ENCODE data around the gene HTD2.
"Not testable (repeated sequence)": the region's sequence is repeated elsewhere in the genome, so short reads cannot be mapped to it uniquely, and the experiment has no call there.

Gene HTD2

DNA sequence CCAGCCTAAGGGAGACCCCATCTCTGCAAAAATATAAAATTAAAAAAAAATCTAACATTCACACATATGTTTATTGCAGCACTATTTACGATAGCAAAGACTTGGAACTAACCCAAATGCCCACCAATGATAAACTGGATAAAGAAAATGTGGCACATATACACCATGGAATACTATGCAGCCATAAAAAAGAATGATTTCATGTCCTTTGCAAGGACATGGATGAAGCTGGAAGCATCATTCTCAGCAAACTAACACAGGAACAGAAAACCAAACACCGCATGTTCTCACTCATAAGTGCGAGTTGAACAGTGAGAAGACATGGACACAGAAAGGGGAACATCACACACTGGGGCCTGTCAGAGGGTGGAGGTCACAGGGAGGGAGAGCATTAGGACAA, 33.0 kb upstream of the HTD2 start:
- H3K9me3 ChIP-seq (ENCODE audit: control insufficient read depth in 1 of 2, low read length in 2 of 2); H3K27ac ChIP-seq (ENCODE audit: low read length); H3K4me3 ChIP-seq (ENCODE audit: low read depth in 1 of 2, low read length in 2 of 2); H3K27me3 ChIP-seq (ENCODE audit: low read depth, low read length); H3K4me1 ChIP-seq (ENCODE audit: control insufficient read depth in 1 of 2, insufficient read depth in 2 of 2, low read length in 2 of 2): not testable (repeated sequence)
- H3K36me3 ChIP-seq (ENCODE audit: control insufficient read depth in 1 of 2, insufficient read depth in 2 of 2, low read length in 2 of 2): peaks cover 19 to 30% of the 10 kb centered on the region in 2 donors

DNA sequence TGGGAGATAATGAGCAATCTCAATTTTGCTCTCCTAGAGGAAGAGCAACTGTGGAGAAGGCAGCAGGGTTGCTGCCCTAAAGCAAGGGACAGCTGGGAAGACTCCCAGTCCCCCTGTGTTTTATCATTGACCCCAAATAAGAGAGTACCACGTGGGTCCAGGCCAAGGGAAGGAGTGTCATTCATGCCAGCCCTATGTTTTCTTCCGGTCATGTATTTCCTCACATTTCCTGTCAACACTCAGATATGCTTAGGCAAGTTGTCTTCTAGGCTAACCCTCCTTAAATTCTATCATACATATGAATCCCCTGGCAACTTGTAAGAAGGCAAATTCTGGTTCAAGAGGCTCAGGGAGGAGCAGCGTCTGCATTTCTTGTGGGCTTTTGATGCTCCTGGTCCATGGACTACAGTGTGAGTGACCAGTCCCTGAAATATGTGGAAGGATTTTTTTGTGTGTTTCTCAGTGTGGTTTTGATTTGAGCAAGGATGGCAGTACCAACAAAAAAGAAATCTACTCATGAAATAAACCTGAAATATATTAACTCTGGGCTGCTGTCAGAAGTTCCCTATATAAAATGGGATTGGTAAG, 32.2 kb upstream of the HTD2 start:
- H3K36me3 ChIP-seq (ENCODE audit: control insufficient read depth in 1 of 2, insufficient read depth in 2 of 2, low read length in 2 of 2): peaks cover 14 to 25% of the 10 kb centered on the region in 2 donors
- no peaks in the 10 kb centered on the region for H3K27me3 ChIP-seq (ENCODE audit: low read depth, low read length)
- H3K4me1 ChIP-seq (ENCODE audit: control insufficient read depth in 1 of 2, insufficient read depth in 2 of 2, low read length in 2 of 2): no peaks in the 10 kb centered on the region
- H3K4me3 ChIP-seq (ENCODE audit: low read depth in 1 of 2, low read length in 2 of 2): no peak overlapping the region
- H3K27ac ChIP-seq (ENCODE audit: low read length): no peak overlapping the region
- H3K9me3 ChIP-seq (ENCODE audit: control insufficient read depth in 1 of 2, low read length in 2 of 2): no peaks in the 10 kb centered on the region

DNA sequence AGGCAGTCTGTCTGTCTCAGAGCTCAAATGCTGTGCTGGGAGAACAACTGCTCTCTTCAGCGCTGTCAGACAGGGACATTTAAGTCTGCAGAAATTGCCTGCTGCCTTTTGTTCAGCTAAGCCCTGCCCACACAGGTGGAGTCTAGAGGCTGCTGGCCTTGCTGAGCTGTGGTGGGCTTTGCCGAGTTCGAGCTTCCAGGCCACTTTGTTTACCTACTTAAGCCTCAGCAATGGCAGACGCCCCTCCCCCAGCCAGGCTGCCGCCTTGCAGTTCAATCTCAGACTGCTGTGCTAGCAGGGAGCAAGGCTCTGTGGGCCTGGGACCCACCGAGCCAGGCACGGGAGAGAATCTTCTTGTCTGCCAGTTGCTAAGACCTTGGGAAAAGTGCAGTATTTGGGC, 25.3 kb upstream of the HTD2 start:
- H3K27ac ChIP-seq (ENCODE audit: low read length): no peak overlapping the region
- peaks cover 4 to 24% of the 10 kb centered on the region in 2 donors for H3K36me3 ChIP-seq (ENCODE audit: control insufficient read depth in 1 of 2, insufficient read depth in 2 of 2, low read length in 2 of 2)
- no peaks in the 10 kb centered on the region for H3K9me3 ChIP-seq (ENCODE audit: control insufficient read depth in 1 of 2, low read length in 2 of 2)
- H3K4me1 ChIP-seq (ENCODE audit: control insufficient read depth in 1 of 2, insufficient read depth in 2 of 2, low read length in 2 of 2): no peaks in the 10 kb centered on the region
- no peak overlapping the region for H3K4me3 ChIP-seq (ENCODE audit: low read depth in 1 of 2, low read length in 2 of 2)
- no peaks in the 10 kb centered on the region for H3K27me3 ChIP-seq (ENCODE audit: low read depth, low read length)

DNA sequence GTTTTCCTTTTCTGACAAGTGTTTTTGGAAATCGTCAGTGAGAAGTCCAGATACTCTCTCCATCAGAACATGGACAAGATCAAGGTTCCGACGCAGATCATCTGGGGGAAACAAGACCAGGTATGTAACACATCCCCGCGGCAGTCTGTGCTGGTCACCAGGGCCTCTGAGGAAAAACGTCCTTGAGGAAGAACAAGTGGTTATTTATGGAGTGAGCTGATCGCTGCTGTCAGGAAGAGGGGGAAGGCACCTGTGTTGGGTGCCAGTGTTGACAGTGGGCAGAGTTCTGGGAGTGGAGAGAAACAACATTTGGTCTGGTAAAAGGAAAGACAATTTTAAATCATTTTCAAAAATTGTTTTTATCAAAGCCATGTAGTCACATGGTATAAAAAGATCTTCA, 21.0 kb upstream of the HTD2 start:
- H3K27ac ChIP-seq (ENCODE audit: low read length): no peak overlapping the region
- H3K27me3 ChIP-seq (ENCODE audit: low read depth, low read length): no peaks in the 10 kb centered on the region
- no peaks in the 10 kb centered on the region for H3K9me3 ChIP-seq (ENCODE audit: control insufficient read depth in 1 of 2, low read length in 2 of 2)
- H3K36me3 ChIP-seq (ENCODE audit: control insufficient read depth in 1 of 2, insufficient read depth in 2 of 2, low read length in 2 of 2): peaks cover 11 to 29% of the 10 kb centered on the region in 2 donors
- no peaks in the 10 kb centered on the region for H3K4me1 ChIP-seq (ENCODE audit: control insufficient read depth in 1 of 2, insufficient read depth in 2 of 2, low read length in 2 of 2)
- no peak overlapping the region for H3K4me3 ChIP-seq (ENCODE audit: low read depth in 1 of 2, low read length in 2 of 2)

DNA sequence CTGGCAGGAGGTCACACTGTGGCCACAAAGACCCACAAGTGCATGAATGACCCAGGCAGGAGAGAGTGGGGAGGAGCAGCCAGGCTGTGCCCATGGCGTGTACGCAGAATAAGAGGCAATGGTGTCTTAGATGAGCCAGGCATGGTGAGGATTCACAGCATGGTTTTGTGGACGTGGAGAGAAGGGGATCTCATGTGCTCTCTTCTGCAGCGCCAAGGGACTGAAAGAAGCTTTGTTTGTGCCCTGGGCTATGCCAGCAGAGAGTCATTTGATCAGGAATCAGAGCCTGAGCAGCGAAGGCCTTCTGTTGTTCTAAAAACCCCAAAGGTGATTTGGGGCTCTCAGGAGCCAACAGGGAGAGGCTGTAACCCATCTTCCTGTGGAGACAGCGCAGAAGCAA, 19.0 kb upstream of the HTD2 start:
- Histone ChIP-seq H3K27me3 (ENCODE audit: low read depth, low read length) (no peaks in the 10 kb centered on the region), H3K36me3 (ENCODE audit: control insufficient read depth in 1 of 2, insufficient read depth in 2 of 2, low read length in 2 of 2) (peaks cover 11 to 15% of the 10 kb centered on the region in 2 donors), H3K4me3 (ENCODE audit: low read depth in 1 of 2, low read length in 2 of 2) (no peak overlapping the region), H3K4me1 (ENCODE audit: control insufficient read depth in 1 of 2, insufficient read depth in 2 of 2, low read length in 2 of 2) (no peaks in the 10 kb centered on the region), H3K9me3 (ENCODE audit: control insufficient read depth in 1 of 2, low read length in 2 of 2) (no peaks in the 10 kb centered on the region), H3K27ac (ENCODE audit: low read length) (no peak overlapping the region)

DNA sequence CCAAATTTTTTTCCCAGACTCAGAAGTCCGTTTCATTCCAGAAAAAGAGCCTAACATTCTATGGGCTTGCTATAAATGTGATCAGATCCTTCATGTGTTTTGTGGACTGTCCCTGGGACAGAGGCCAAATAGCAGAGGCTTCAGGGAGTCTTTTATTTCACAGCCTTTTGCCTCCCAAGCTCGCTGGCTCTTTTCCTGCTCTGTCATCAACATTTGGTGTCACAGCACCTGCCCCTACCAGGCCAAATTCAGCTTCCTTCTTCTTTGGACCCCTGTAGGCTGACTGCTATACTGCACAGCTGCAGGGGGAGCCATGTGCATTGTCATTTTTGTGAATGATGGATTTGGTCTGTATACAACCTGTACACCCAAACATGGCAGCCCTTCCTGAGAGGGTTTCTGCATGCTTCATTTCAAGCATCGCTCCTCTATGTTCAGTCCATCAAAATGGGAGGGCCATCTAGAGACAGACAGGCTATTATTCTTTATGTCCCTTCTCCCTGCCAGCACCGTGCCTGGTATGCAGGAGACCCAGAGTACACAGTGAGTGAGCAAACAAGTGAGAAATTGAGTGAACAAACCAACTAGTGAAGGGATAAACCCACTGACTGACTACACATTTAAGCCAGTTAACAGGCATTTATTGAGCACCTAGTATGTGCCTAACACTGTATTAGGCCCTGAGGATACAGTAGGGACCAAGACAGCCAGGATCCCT, 18.1 kb upstream of the HTD2 start:
- Histone ChIP-seq H3K9me3 (ENCODE audit: control insufficient read depth in 1 of 2, low read length in 2 of 2) (no peaks in the 10 kb centered on the region), H3K27me3 (ENCODE audit: low read depth, low read length) (no peaks in the 10 kb centered on the region), H3K4me1 (ENCODE audit: control insufficient read depth in 1 of 2, insufficient read depth in 2 of 2, low read length in 2 of 2) (no peaks in the 10 kb centered on the region), H3K4me3 (ENCODE audit: low read depth in 1 of 2, low read length in 2 of 2) (no peak overlapping the region), H3K36me3 (ENCODE audit: control insufficient read depth in 1 of 2, insufficient read depth in 2 of 2, low read length in 2 of 2) (peaks cover 11 to 15% of the 10 kb centered on the region in 2 donors), H3K27ac (ENCODE audit: low read length) (no peak overlapping the region)

DNA sequence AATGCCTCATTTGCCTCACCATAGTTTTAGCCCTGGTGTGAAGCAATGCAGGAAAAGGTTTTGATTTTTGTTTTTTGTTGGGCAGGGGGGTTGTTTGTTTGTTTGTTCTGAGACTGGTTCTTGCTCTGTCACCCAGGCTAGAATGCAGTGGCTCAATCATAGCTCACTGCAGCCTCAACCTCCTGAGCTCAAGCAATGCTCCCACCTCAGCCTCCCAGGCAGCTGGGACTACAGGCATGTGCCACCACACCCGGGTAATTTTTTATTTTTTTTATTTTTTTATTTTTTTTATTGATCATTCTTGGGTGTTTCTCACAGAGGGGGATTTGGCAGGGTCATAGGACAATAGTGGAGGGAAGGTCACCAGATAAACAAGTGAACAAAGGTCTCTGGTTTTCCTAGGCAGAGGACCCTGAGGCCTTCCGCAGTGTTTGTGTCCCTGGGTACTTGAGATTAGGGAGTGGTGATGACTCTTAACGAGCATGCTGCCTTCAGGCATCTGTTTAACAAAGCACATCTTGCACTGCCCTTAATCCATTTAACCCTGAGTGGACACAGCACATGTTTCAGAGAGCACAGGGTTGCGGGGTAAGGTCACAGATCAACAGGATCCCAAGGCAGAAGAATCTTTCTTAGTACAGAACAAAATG, 17.2 kb upstream of the HTD2 start:
- H3K36me3 ChIP-seq (ENCODE audit: control insufficient read depth in 1 of 2, insufficient read depth in 2 of 2, low read length in 2 of 2): peaks cover 11 to 15% of the 10 kb centered on the region in 2 donors
- H3K4me3 ChIP-seq (ENCODE audit: low read depth in 1 of 2, low read length in 2 of 2); H3K9me3 ChIP-seq (ENCODE audit: control insufficient read depth in 1 of 2, low read length in 2 of 2); H3K27ac ChIP-seq (ENCODE audit: low read length); H3K4me1 ChIP-seq (ENCODE audit: control insufficient read depth in 1 of 2, insufficient read depth in 2 of 2, low read length in 2 of 2); H3K27me3 ChIP-seq (ENCODE audit: low read depth, low read length): not testable (repeated sequence)

DNA sequence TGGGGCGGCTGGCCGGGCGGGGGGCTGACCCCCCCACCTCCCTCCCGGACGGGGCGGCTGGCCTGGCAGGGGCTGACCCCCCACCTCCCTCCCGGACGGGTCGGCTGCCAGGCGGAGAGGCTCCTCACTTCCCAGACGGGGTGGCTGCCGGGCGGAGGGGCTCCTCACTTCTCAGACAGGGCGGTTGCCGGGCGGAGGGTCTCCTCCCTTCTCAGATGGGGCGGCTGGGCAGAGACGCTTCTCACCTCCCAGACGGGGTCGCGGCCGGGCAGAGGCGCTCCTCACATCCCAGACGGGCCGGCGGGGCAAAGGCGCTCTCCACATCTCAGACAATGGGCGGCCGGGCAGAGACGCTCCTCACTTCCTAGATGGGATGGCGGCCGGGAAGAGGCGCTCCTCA, 15.9 kb upstream of the HTD2 start:
- H3K4me3 ChIP-seq (ENCODE audit: low read depth in 1 of 2, low read length in 2 of 2); H3K4me1 ChIP-seq (ENCODE audit: control insufficient read depth in 1 of 2, insufficient read depth in 2 of 2, low read length in 2 of 2); H3K36me3 ChIP-seq (ENCODE audit: control insufficient read depth in 1 of 2, insufficient read depth in 2 of 2, low read length in 2 of 2); H3K27me3 ChIP-seq (ENCODE audit: low read depth, low read length); H3K27ac ChIP-seq (ENCODE audit: low read length); H3K9me3 ChIP-seq (ENCODE audit: control insufficient read depth in 1 of 2, low read length in 2 of 2): not testable (repeated sequence)

DNA sequence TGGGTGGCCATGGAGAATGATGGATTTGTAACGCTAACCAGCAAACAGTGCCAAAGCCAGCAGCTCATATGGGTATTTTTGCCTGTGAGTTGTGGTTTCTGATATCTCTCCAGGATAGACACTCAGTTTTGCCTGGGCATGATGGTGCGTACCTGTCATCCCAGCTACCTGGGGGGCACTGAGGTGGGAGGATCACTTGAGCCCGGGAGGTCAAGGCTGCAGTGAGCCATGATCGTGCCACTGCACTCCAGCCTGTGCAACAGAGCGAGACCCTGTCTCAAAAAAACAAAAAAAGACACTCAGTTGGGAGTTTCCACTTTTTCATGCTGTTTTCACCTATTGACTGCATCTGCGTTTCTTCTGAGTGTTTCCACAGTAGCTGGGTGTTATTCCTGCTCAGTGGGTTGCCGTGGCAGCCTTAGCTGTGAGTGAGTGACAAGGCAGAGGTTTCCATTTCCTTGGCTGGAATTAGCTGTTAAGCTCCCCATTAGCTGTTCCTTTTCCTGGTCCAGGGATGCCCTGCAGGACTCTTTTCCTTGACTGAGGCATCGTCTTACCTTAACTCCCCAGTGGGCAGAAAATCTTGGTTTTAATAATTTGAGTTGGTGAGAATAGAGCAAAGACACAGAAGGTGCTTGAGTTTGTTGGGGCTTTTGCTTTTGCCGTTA, 14.5 kb upstream of the HTD2 start:
- no peak overlapping the region for H3K4me3 ChIP-seq (ENCODE audit: low read depth in 1 of 2, low read length in 2 of 2)
- no peaks in the 10 kb centered on the region for H3K9me3 ChIP-seq (ENCODE audit: control insufficient read depth in 1 of 2, low read length in 2 of 2)
- no peaks in the 10 kb centered on the region for H3K27me3 ChIP-seq (ENCODE audit: low read depth, low read length)
- no peaks in the 10 kb centered on the region for H3K4me1 ChIP-seq (ENCODE audit: control insufficient read depth in 1 of 2, insufficient read depth in 2 of 2, low read length in 2 of 2)
- H3K27ac ChIP-seq (ENCODE audit: low read length): no peak overlapping the region
- peaks cover 0 to 7% of the 10 kb centered on the region in 2 donors for H3K36me3 ChIP-seq (ENCODE audit: control insufficient read depth in 1 of 2, insufficient read depth in 2 of 2, low read length in 2 of 2)

DNA sequence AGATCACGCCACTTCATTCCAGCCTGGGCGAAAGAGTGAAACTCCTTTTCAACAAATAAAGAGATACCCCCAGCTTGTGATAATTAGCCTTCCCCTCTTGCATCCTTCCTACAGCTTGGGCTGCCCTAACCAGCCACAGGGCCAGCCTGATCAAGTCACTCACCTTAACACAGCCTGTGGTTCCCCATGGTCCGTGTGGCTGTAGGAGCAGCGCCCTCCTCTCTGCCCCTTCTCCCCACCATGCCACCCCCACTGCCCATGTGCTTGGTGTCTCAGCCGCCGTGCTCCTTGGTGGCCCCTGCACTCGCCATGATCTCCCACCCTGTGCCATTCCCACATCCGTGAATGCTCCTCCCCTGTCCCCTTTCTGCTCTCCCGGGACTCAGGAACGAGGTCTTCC, 13.5 kb upstream of the HTD2 start:
- no peak overlapping the region for H3K4me3 ChIP-seq (ENCODE audit: low read depth in 1 of 2, low read length in 2 of 2)
- no peak overlapping the region for H3K27ac ChIP-seq (ENCODE audit: low read length)
- H3K27me3 ChIP-seq (ENCODE audit: low read depth, low read length): no peaks in the 10 kb centered on the region
- H3K9me3 ChIP-seq (ENCODE audit: control insufficient read depth in 1 of 2, low read length in 2 of 2): no peaks in the 10 kb centered on the region
- no peaks in the 10 kb centered on the region for H3K4me1 ChIP-seq (ENCODE audit: control insufficient read depth in 1 of 2, insufficient read depth in 2 of 2, low read length in 2 of 2)
- H3K36me3 ChIP-seq (ENCODE audit: control insufficient read depth in 1 of 2, insufficient read depth in 2 of 2, low read length in 2 of 2): peaks cover 0 to 3% of the 10 kb centered on the region in 2 donors

DNA sequence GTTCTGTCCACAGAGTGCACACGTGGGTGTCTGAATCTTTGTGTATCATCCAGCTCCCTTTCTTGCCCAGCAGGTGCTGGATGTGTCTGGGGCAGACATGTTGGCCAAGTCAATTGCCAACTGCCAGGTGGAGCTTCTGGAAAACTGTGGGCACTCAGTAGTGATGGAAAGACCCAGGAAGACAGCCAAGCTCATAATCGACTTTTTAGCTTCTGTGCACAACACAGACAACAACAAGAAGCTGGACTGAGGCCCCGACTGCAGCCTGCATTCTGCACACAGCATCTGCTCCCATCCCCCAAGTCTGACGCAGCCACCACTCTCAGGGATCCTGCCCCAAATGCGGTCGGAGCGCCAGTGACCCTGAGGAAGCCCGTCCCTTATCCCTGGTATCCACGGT, 12.8 kb upstream of the HTD2 start:
- H3K4me1 ChIP-seq (ENCODE audit: control insufficient read depth in 1 of 2, insufficient read depth in 2 of 2, low read length in 2 of 2): no peaks in the 10 kb centered on the region
- no peaks in the 10 kb centered on the region for H3K27me3 ChIP-seq (ENCODE audit: low read depth, low read length)
- H3K36me3 ChIP-seq (ENCODE audit: control insufficient read depth in 1 of 2, insufficient read depth in 2 of 2, low read length in 2 of 2): no peaks in the 10 kb centered on the region
- no peak overlapping the region for H3K4me3 ChIP-seq (ENCODE audit: low read depth in 1 of 2, low read length in 2 of 2)
- H3K9me3 ChIP-seq (ENCODE audit: control insufficient read depth in 1 of 2, low read length in 2 of 2): no peaks in the 10 kb centered on the region
- H3K27ac ChIP-seq (ENCODE audit: low read length): no peak overlapping the region
